T47D (cell line): ENCODE data around the gene MPIG6B.

Experiments used
- DNase-seq, 2 experiments: peaks; one replicate each; pipeline versions ENCODE4 v3.0.0 to v3.0.0-alpha.2; 2011 to 2012; ENCODE audit warnings: low read depth in 1 of 2, low spot score in 1 of 2
- JUND ChIP-seq: IDR thresholded peaks from 2 replicates; pipeline ENCODE4 v1.6.1; 2012; ENCODE audit warnings: low read depth
- in situ Hi-C: cut with HindIII; loops from 2 replicates; pipeline ENCODE4 v1.10.0; 2016; ENCODE audit warnings: low sequenced_read_pairs, low pct_unique_long_range_greater_than_20kb

MPIG6B gene

DNA sequence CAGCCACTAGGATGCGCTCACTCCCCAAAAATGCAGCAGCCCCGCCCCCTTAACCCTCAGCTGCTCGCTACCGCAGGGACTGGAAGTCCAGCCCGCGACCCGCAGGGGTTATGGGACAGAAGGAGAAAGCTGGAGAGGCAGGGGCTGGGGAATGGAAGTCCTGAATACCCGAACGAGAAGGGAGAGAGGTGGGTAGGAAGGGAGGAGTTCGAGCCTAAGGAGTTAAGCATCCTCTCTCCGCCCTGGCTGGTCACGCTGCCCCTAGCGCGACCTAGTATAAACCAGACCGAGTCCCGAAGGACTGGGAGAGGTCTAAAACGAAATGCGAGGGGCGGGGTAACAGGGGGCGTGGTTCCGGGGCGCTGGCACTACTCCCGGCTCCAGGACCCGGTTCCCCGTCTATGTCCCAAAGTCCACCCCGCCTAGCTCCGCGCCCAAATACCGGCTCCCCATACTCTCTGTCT, 6.4 kb downstream of the MPIG6B start:
- no peak for TF ChIP-seq JUND
- in situ Hi-C loops, result no loop called here
- DNase-seq, result peak; percentile 90 to 94

DNA sequence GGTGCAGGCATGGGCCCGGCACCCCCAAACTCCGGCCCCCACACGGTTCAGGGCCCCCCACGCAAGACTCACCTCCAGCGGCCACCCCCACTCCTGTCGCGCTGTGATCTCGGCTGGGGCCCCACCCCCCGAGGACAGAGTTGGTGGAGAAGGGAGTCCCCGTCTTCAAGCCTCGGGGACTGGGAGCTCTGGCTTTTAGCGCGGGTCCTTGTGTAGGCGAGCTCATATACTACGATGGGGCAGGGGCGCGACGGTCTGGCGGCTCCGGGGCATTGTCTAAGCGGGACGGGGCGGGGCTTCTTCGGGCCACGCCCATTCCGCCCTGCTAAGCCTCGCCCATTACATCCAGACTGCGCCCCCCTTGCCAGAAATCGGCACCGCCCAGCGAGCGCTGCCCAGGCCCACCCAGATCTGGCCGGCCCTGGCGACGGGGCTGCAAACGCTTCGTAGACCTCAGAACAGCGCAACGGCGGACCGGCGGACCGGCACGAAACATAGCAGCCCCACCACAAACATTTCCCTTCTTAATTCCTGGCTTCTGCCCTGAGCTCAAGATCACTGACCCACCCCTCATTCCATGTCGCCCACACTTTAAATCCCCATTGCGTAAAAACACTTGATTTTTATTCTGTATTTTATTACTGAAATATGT, 6.9 kb downstream of the MPIG6B start:
- in situ Hi-C loops, result no loop called here
- peak; percentile 53 to 73 for DNase-seq
- no peak for TF ChIP-seq JUND

DNA sequence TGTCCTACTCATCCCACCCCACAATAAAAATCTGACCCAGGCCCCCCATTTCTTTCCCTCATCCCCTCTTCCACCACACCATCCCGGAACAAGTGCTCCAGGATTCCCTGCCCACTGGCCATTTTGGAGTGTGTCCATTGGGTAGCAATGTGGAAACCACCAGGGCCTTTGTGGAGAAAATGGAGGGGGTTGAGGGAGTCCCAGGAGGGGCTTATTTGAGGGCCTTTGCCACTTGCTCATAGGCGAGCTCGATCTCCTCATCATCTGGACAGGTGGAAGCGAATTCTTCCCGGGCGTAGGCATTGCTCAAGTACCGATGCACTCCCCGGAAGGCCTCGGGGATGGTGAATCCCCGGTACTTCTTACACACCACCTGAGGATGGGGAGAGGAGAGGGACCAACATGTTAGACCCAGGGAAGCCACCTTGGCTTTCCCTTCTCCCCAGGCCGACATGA, 7.5 kb downstream of the MPIG6B start:
- in situ Hi-C loops, result no loop called here
- DNase-seq, result no peak
- TF ChIP-seq JUND, result no peak

DNA sequence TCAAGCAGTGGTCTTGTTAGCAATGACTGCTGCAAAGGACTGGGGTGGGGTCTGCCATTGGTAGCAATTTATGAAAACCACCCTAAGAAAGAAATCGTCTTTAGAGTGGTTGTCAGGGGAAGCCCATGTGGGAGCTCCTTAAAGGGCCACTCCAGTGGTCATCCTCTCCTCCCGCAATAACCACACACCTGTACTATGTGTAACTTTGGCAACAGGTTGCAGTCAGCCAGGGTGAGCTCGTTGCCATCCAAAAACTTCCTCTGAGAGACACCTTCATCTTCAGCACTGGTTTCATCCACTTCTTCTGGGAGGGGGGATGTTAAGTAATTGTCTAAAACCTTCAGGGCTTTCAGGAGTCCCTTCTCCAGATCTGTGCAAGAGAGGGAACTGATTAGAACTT, 8.9 kb downstream of the MPIG6B start:
- DNase-seq, result no peak
- TF ChIP-seq JUND, result no peak
- in situ Hi-C loops, result no loop called here

DNA sequence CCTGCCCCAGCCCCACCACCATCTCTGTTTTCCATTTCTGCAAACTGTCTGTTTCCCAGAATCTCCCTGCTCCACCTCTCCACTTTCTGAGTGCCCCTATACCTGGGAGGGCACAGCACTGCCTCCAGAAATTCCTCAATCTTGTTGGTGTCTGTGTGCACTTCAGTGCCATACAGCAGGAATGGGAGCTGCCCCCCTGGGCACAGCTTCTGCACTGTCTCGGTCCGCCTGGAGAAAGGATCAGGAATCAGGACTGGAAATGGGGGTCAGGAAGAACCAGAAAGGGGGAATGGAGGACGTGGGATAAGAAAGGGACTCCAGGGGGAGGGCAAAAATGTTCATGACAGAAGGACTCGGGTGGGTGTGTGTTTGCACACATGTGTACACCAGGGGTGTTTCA, 10.6 kb downstream of the MPIG6B start:
- in situ Hi-C loops, result no loop called here
- no peak for DNase-seq
- no peak for TF ChIP-seq JUND

DNA sequence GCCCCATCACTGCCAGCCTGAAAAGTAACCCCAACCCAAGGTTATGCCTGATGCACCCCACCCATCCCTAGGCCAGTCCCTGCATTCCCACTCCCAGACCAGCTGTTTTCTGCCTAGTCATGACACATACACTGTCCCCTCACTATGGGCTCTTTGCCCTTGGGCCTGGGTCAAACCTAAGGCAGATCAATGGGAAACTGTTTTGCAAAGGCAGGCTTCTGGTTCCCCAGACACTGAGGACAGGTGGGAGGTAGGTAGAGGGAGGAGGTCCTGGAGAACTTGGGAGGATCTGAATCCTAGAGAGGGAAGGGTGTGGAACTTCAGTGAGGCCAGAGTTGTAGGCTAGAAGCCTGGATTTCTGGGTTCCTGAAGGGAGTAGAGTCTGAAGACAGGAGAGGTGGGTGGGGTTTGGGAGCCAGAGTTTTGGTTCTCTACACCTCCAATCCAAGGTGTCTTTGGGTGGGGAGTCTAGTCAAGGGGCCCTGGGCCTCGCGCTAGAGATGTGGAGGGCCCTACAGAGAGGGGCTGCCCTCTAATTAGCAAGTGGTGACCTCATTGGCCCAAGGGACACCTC, 11.2 kb downstream of the MPIG6B start:
- no peak for DNase-seq
- no peak for TF ChIP-seq JUND
- in situ Hi-C loops, result no loop called here

DNA sequence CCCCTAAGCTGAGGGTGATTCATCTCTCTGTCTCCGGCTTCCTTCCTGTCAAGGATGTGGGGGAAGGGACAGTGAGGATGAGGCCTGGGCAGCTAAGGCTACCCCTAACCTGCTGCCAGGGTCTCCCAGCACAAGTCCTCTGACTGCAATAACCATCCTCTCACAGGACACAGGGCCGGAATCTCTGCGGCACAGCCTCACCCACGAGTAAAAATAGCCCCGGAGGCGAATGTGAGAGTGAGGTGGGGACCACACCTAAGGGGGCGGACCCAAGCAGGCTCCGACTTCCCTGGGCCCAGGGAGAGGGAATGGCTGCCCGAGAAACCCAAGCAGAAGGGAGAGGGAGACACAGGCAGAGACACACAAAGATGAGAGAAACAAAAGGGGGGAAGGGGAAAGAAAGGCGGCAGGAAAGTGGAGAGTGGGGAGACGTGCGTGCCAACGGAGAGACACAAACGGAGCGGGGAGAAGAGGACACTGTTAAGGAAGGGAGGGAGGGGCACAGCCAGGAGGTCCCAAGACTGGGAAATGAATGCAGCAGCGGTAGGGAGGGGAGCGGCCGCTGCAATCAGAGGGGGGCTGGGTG, 11.7 kb downstream of the MPIG6B start:
- in situ Hi-C loops, result no loop called here
- no peak for TF ChIP-seq JUND
- peak in 1 of 2 experiments; percentile 40 for DNase-seq

DNA sequence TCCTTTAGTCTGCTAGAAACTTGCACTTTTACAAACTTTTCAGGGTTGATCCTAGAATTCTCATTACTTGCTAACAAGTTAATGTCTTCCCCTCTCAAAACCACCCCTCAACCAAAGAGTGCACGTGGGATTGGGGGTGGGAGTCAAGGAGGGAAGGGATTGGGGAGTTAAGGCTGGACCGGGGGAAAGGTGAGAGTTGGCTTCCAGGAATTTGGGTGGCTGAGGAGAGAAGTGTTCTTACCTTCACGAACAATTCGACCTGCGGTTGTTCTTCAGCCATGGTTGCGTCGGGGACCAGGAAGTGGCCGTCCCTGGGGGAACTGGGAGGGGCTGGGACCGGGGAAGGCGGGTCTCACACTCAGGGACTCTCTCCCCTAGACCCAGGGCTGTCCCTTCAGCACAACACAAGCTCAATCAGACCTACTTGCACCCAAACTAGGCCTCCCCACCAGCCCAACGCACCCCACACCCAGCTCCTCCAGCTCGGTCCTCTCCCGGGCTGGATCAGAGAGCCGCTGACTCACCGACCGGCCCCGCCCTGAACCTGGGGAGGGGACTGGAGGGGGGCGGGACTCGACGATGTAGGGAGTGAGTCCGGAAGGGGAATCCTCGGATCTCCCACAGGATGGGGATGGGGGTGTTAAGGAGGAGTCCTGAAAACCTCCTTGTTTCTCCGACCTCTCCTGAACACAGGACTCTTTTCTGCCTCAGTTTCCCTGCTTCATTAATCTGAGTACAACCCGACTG, 13.0 kb downstream of the MPIG6B start, which contains the start of gene CLIC1:
Gene CLIC1, minus strand, starts transcription at position 510 of the 747 bp plus-strand sequence. Its CDS starts 230 bp downstream, at position 280.
- peak; percentile 76 to 79 for DNase-seq
- no peak for TF ChIP-seq JUND
- in situ Hi-C loops, result no loop called here

DNA sequence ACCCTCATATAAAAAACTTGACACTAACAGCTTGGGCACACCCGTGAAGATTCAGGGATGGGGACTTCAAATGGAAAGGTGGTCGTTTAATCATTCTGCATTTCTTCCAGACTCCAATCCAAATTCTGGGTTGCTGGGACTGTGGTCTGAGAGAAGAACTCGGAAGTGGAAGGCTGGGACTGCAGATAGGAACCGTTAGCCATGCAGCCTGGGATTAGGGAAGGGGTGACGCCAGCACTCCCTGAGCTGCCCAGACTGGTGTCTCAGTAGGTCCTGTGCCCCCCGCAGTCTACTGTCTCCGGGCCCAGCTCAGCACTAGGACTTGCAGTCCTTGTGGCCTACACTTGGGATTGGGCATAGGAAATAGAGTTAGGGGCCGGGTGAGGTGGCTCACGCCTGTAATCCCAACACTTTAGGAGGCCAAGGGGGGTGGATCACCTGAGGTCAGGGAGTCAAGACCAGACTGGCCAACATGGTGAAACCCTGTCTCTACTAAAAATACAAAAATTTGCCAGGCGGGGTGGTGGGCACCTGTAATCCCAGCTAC, 13.7 kb downstream of the MPIG6B start:
- TF ChIP-seq JUND, result no peak
- in situ Hi-C loops, result no loop called here
- no peak for DNase-seq

DNA sequence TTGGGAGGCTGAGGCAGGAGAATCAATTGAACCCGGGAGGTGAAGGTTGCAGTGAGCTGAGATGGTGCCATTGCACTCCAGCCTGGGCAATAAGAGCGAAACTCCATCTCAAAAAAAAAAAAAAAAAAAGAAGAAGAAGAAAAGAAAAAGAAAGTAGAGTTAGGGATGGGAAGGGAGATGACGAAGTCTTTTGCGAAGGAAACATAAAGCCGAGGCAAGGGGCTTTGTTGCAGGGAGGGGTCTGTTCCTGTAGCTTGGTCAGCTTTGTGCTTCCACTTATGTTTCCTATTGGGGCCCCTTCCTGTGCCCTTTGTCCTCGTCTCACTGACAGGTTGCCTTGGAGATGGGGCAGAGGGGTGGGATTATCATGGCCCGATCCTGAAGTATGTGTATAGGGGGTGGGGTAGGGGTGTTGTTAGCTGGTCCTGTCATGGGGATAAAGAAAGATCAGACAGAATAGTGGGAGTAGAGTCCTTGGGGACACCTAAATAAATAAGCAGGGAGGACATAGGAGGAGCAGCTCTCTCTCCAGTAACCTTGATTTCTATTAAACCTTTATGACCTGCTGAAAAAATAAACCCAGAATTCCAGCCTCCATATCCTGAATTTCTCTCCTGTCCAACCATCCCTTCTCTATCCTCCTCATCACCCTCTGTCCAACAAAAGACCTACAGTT, 14.3 kb downstream of the MPIG6B start:
- in situ Hi-C loops, result no loop called here
- no peak for TF ChIP-seq JUND
- DNase-seq, result no peak

DNA sequence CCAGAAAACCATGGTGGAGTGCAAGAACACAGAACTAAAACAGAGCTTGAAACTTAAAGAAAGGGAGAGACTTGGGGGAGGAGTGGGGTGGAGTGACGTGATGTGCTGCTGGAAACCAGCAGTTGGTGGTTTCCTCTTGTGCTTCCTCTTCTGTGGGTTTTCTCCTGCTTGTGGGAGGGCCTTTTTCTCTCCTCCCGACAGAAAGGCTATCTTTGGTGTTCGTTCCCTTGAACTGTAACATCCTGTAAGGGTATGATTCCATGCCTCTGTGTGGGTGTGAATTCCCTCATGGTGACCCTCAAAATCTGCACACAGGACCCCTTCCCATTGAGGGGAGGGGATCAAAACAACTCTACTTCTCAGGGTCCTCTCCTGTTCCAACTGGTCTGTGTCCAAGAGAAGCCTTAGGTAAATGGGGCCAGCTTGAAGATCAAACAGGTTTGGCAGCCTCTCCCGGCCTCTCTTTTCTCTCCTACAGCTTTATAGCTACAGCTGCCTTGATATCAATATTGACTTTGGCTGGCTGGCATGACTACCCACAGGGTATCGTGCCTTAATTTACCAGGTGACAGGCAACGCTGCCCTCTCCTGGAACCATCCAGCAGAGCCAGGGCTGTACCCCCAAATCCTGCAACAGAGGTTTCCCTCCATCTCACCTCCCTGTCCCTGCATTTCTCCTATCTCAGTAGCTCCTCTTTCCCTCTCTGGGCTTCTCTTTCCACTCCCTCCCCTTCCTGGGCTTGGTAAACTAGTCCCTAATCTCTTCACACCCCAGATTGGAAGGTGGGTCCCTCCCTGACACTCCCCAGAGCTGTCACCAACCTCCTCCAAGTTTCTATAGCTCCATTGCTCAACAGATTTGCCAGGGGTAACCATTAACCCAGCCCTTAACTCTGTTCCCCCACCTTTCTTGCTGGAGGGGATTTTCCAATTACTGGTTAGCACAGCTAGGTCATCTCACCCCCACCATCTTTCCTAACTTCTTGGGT, 15.1 kb downstream of the MPIG6B start:
- TF ChIP-seq JUND, result no peak
- DNase-seq, result peak in 1 of 2 experiments; percentile 76
- in situ Hi-C loops, result no loop called here
